HepG2 (cell line): ENCODE results near the gene ZNF644. TPM values are rescaled to one million over a fixed set of nuclear protein-coding genes. Genes with fewer than 3 reads are reported as not detected.

Experiments used
- ADNP ChIP-seq: sonication (generic); formaldehyde crosslinking; IDR thresholded peaks from 2 replicates; pipeline ENCODE4 v1.4.0; 2020; ENCODE audit warnings: missing genetic modification reagents
- CAMTA2 ChIP-seq: sonication (generic); formaldehyde crosslinking; IDR thresholded peaks from 2 replicates; pipeline ENCODE4 v1.4.0; 2020; ENCODE audit warnings: mild to moderate bottlenecking, missing genetic modification reagents, borderline replicate concordance
- CCAR2 ChIP-seq: fragments of 200-400 bp; formaldehyde crosslinking; optimal IDR thresholded peaks from 2 replicates; pipeline ENCODE3; 2018; ENCODE audit warnings: low read depth, mild to moderate bottlenecking, low read length, moderate library complexity
- FOXP1 ChIP-seq, 2 experiments: fragments of 450-650 bp in 1 of 2; IDR thresholded peaks; 2 replicates each; pipeline ENCODE4 v1.6.1; 2017 to 2018; ENCODE audit warnings: antibody characterized with exemption in 1 of 2
- HIC2 ChIP-seq: sonication (generic); formaldehyde crosslinking; IDR thresholded peaks from 2 replicates; pipeline ENCODE4 v1.9.0; 2022; ENCODE audit warnings: low read depth, missing genetic modification reagents
- KLF11 ChIP-seq: IDR thresholded peaks from 2 replicates; pipeline ENCODE4 v1.6.1; 2016; ENCODE audit warnings: missing compliant biosample characterization
- MZF1 ChIP-seq: sonication (generic); formaldehyde crosslinking; IDR thresholded peaks from 2 replicates; pipeline ENCODE4 v1.8.1; 2023; ENCODE audit warnings: mild to moderate bottlenecking, missing genetic modification reagents, borderline replicate concordance
- POLR2G ChIP-seq: fragments of 200-400 bp; formaldehyde crosslinking; IDR thresholded peaks from 2 replicates; pipeline ENCODE4 v1.6.1; 2018; ENCODE audit warnings: mild to moderate bottlenecking, low read depth, low read length, moderate library complexity
- RAD51 ChIP-seq: fragments of 450-650 bp; IDR thresholded peaks from 2 replicates; pipeline ENCODE4 v1.6.1; 2016; ENCODE audit warnings: borderline replicate concordance
- RARG ChIP-seq: sonication (generic); formaldehyde crosslinking; IDR thresholded peaks from 2 replicates; pipeline ENCODE4 v1.4.0; 2020; ENCODE audit warnings: low read depth, mild to moderate bottlenecking, missing genetic modification reagents
- RBAK ChIP-seq: sonication (generic); formaldehyde crosslinking; IDR thresholded peaks from 2 replicates; pipeline ENCODE4 v1.5.1; 2020; ENCODE audit warnings: mild to moderate bottlenecking, missing genetic modification reagents
- RFX3 ChIP-seq: IDR thresholded peaks from 2 replicates; pipeline ENCODE4 v1.6.1; 2016; ENCODE audit warnings: missing biosample characterization, missing genetic modification reagents
- RFXANK ChIP-seq: IDR thresholded peaks from 2 replicates; pipeline ENCODE4 v1.6.1; 2016
- RXRA ChIP-seq: sonication (generic); formaldehyde crosslinking; IDR thresholded peaks from 2 replicates; pipeline ENCODE4 v1.5.1; 2020; ENCODE audit warnings: missing genetic modification reagents
- SNAPC4 ChIP-seq: sonication (generic); formaldehyde crosslinking; IDR thresholded peaks from 2 replicates; pipeline ENCODE4 v1.4.0; 2020; ENCODE audit warnings: mild to moderate bottlenecking, missing genetic modification reagents
- ZNF235 ChIP-seq: sonication (generic); formaldehyde crosslinking; IDR thresholded peaks from 2 replicates; pipeline ENCODE4 v1.8.1; 2023; ENCODE audit warnings: mild to moderate bottlenecking, missing genetic modification reagents, borderline replicate concordance
- ZNF264 ChIP-seq: sonication (generic); formaldehyde crosslinking; IDR thresholded peaks from 2 replicates; pipeline ENCODE4 v1.4.0; 2020; ENCODE audit warnings: missing genetic modification reagents
- ZNF3 ChIP-seq: IDR thresholded peaks from 2 replicates; pipeline ENCODE4 v1.7.0; 2017; ENCODE audit warnings: inconsistent platforms
- ZNF333 ChIP-seq: sonication (generic); formaldehyde crosslinking; IDR thresholded peaks from 2 replicates; pipeline ENCODE4 v1.4.0; 2020; ENCODE audit warnings: mild to moderate bottlenecking, missing genetic modification reagents, borderline replicate concordance
- ZNF350 ChIP-seq: sonication (generic); formaldehyde crosslinking; IDR thresholded peaks from 2 replicates; pipeline ENCODE4 v1.4.0; 2020; ENCODE audit warnings: mild to moderate bottlenecking, low read depth, missing genetic modification reagents, borderline replicate concordance
- ZNF414 ChIP-seq: sonication (generic); formaldehyde crosslinking; IDR thresholded peaks from 2 replicates; pipeline ENCODE4 v1.5.0; 2020; ENCODE audit warnings: missing genetic modification reagents
- ZNF432 ChIP-seq: sonication (generic); formaldehyde crosslinking; IDR thresholded peaks from 2 replicates; pipeline ENCODE4 v1.5.0; 2020; ENCODE audit warnings: missing genetic modification reagents, mild to moderate bottlenecking, borderline replicate concordance
- ZNF44 ChIP-seq: sonication (generic); formaldehyde crosslinking; IDR thresholded peaks from 2 replicates; pipeline ENCODE4 v1.5.1; 2020; ENCODE audit warnings: mild to moderate bottlenecking, missing genetic modification reagents
- ZNF737 ChIP-seq: sonication (generic); formaldehyde crosslinking; IDR thresholded peaks from 2 replicates; pipeline ENCODE4 v1.5.0; 2020; ENCODE audit warnings: missing genetic modification reagents, mild to moderate bottlenecking, borderline replicate concordance
- ZNF747 ChIP-seq: sonication (generic); formaldehyde crosslinking; IDR thresholded peaks from 2 replicates; pipeline ENCODE4 v1.8.1; 2023; ENCODE audit warnings: missing genetic modification reagents, mild to moderate bottlenecking, borderline replicate concordance
- ZNF850 ChIP-seq: sonication (generic); formaldehyde crosslinking; conservative IDR thresholded peaks from 2 replicates; pipeline ENCODE4 v1.9.0; 2021; ENCODE audit warnings: mild to moderate bottlenecking, missing genetic modification reagents
- ZSCAN12 ChIP-seq: sonication (generic); formaldehyde crosslinking; IDR thresholded peaks from 2 replicates; pipeline ENCODE4 v1.9.0; 2021; ENCODE audit warnings: mild to moderate bottlenecking, missing genetic modification reagents
- polyA plus RNA-seq, 8 experiments: library from polyadenylated mRNA; depleted of rRNA in 3 of 8; stranded (reverse) in 7 of 8; unstranded in 1 of 8; fragments of >200 nt; fragmentation: Illumina TruSeq in 4 of 8; extraction: Trizol in 4 of 8; gene quantifications; 2 replicates each; pipeline versions ENCODE4 v1.2.1 to v1.2.3, GENCODE V29; 2011 to 2016; ENCODE audit warnings: low read depth in 4 of 8, missing spikeins in 1 of 8, mixed read lengths in 1 of 8; ENCODE audit not compliant: insufficient read depth in 1 of 8
- total RNA-seq, 5 experiments: library from RNA; depleted of rRNA; stranded (reverse); fragments of >200 nt; fragmentation: Illumina TruSeq; extraction: Trizol; gene quantifications; 2 replicates each; pipeline ENCODE4 v1.2.3, GENCODE V29; 2016; ENCODE audit warnings: low read depth in 1 of 5

The ZNF644 gene
- total and polyA plus RNA-seq, 2 of the 13 experiments (the other 11 are each of a cell fraction or from before 2014, with no cell fraction given): 17.7 to 51.7 TPM

- no peak for TF ChIP-seq ZNF414 (CRISPR knock-in tag)
- no peak for TF ChIP-seq RXRA
- no peak for TF ChIP-seq CCAR2
- TF ChIP-seq RARG (CRISPR knock-in tag): no peak
- no peak for TF ChIP-seq FOXP1 (IDR thresholded peaks at IDR 0.05)
- TF ChIP-seq FOXP1 (CRISPR knock-in tag; IDR thresholded peaks at IDR 0.05): peak; percentile 85
- no peak for TF ChIP-seq HIC2 (CRISPR knock-in tag)
- TF ChIP-seq ZNF432: no peak
- no peak for TF ChIP-seq ZNF235
- TF ChIP-seq ZNF44 (CRISPR knock-in tag): no peak
- no peak for TF ChIP-seq RBAK
- no peak for TF ChIP-seq RFX3 (CRISPR knock-in tag)
- no peak for TF ChIP-seq ZNF264
- TF ChIP-seq POLR2G: no peak
- no peak for TF ChIP-seq ZSCAN12 (CRISPR knock-in tag)
- peak; percentile 67; the same call in 1 of the 2 replicates for TF ChIP-seq ZNF3 (CRISPR knock-in tag)
- TF ChIP-seq ZNF747 (CRISPR knock-in tag): no peak
- no peak for TF ChIP-seq ZNF333 (CRISPR knock-in tag)
- no peak for TF ChIP-seq CAMTA2 (CRISPR knock-in tag)
- TF ChIP-seq MZF1: no peak
- TF ChIP-seq ZNF350 (CRISPR knock-in tag): no peak
- no peak for TF ChIP-seq RFXANK (CRISPR knock-in tag)
- no peak for TF ChIP-seq KLF11 (CRISPR knock-in tag)
- TF ChIP-seq SNAPC4: no peak
- no peak for TF ChIP-seq ZNF737 (CRISPR knock-in tag)
- TF ChIP-seq ZNF850: no peak
- TF ChIP-seq RAD51: no peak
- TF ChIP-seq ADNP (CRISPR knock-in tag): no peak
Measured at GRCh38 chr1:91026320-91026719, 4.5 kb upstream of the ZNF644 start (continued).
